HL-60 (cell line): ENCODE measurements around the gene AOC1.

Source experiments
- DNase-seq, 2 experiments: peaks; one replicate each; pipeline ENCODE4 v3.0.0-alpha.2; 2010 to 2020; ENCODE audit warnings: low read depth in 1 of 2, low spot score in 1 of 2
- H3K27ac ChIP-seq: fragments of 250-450 bp; sonication (Bioruptor Pico); replicated peaks from 2 replicates; pipeline ENCODE4 v1.5.1; 2020; ENCODE audit warnings: mild to moderate bottlenecking, moderate library complexity
- H3K27me3 ChIP-seq: fragments of 250-450 bp; sonication (Bioruptor Pico); 2 replicates; pipeline ENCODE4 v1.5.1; 2021; ENCODE audit warnings: mild to moderate bottlenecking, moderate library complexity; ENCODE audit not compliant: insufficient read depth, poor library complexity, severe bottlenecking
- H3K4me3 ChIP-seq: replicated peaks from 2 replicates; pipeline ENCODE4 v1.5.1; 2011; ENCODE audit warnings: mild to moderate bottlenecking, control low read depth, low read length; ENCODE audit not compliant: insufficient read depth
- CTCF ChIP-seq: IDR thresholded peaks from one replicate; pipeline ENCODE4 v1.5.1; 2011; ENCODE audit warnings: low read length, control low read depth, inconsistent platforms; ENCODE audit not compliant: insufficient read depth
- GABPA ChIP-seq: IDR thresholded peaks from 2 replicates; pipeline ENCODE4 v1.6.1; 2012; ENCODE audit warnings: low read depth
- POLR2AphosphoS5 ChIP-seq: IDR thresholded peaks from 2 replicates; pipeline ENCODE4 v1.6.1; 2012; ENCODE audit warnings: low read depth
- REST ChIP-seq: IDR thresholded peaks from 2 replicates; pipeline ENCODE4 v1.6.1; 2012; ENCODE audit warnings: low read depth; ENCODE audit not compliant: insufficient replicate concordance
- SPI1 ChIP-seq: IDR thresholded peaks from 2 replicates; pipeline ENCODE4 v1.6.1; 2012; ENCODE audit warnings: low read depth, mild to moderate bottlenecking, borderline replicate concordance

AOC1 gene

GRCh38 chr7:150866932-150867564 lies 14.7 kb downstream of the AOC1 start:
- Histone ChIP-seq H3K27ac (no peak overlapping the region), H3K4me3 (no peak overlapping the region)
- no peak for DNase-seq

DNA sequence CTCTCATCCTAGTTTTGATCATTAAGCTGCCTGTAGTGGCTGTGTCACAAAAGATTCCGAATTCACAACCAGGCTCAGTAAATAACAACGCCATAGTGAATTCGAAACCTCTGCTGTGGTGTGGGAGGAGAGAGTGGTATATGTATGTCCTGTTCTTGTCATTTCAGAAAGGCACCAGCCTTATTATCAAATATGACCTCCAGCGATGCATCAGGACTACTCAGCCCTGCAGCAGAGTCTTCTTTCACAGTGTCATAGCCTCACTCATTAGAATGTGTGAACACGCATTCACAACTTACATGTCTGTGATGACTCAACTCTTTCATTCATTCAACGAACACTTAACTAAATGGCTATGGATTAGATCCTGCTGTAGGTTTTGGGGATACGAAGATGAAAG lies 15.3 kb downstream of the AOC1 start:
- TF ChIP-seq POLR2AphosphoS5 (no peak), CTCF (no peak), GABPA (no peak), SPI1 (no peak), REST (no peak)
- H3K27me3 ChIP-seq = no peaks in the 10 kb centered on the region
- DNase-seq = no peak

More at GRCh38 chr7:150866932-150867564, 14.7 kb downstream of the AOC1 start:
- TF ChIP-seq SPI1 = no peak
- TF ChIP-seq CTCF = no peak
- no peak for TF ChIP-seq POLR2AphosphoS5
- TF ChIP-seq REST = no peak
- no peak for TF ChIP-seq GABPA
- no peaks in the 10 kb centered on the region for H3K27me3 ChIP-seq

GRCh38 chr7:150869467-150869866 lies 17.1 kb downstream of the AOC1 start:
- H3K27me3 ChIP-seq = no peaks in the 10 kb centered on the region
- no peak overlapping the region for H3K4me3 ChIP-seq
- DNase-seq = no peak
- no peak overlapping the region for H3K27ac ChIP-seq
- TF ChIP-seq REST (no peak), SPI1 (no peak), CTCF (no peak), GABPA (no peak)

More for the DNA sequence above, 15.3 kb downstream of the AOC1 start:
- Histone ChIP-seq H3K4me3 (no peak overlapping the region), H3K27ac (no peak overlapping the region)
